SJSA1 (cell line): ENCODE data around the gene INTS2. TPM values are rescaled to one million over a fixed set of nuclear protein-coding genes. Genes with fewer than 3 reads are reported as not detected.
"Not testable (repeated sequence)": the region's sequence is repeated elsewhere in the genome, so short reads cannot be mapped to it uniquely, and the experiment has no call there.

Experiments used
- DNase-seq, 2 experiments: peaks; one replicate each; pipeline ENCODE4 v3.0.0-alpha.2; 2015 to 2020; ENCODE audit warnings: low spot score in 2 of 2, low read depth in 1 of 2
- H3K27ac ChIP-seq: fragments of 250-450 bp; sonication (Bioruptor Pico); 2 replicates; pipeline ENCODE4 v1.5.1; 2020; ENCODE audit warnings: mild to moderate bottlenecking, moderate library complexity
- H3K27me3 ChIP-seq: fragments of 250-450 bp; sonication (Bioruptor Pico); replicated peaks from 2 replicates; pipeline ENCODE4 v1.5.1; 2020; ENCODE audit warnings: mild to moderate bottlenecking, moderate library complexity
- H3K36me3 ChIP-seq: fragments of 250-450 bp; sonication (Bioruptor Pico); 2 replicates; pipeline ENCODE4 v1.5.1; 2020; ENCODE audit warnings: mild to moderate bottlenecking
- H3K4me1 ChIP-seq: fragments of 250-450 bp; sonication (Bioruptor Pico); replicated peaks from 2 replicates; pipeline ENCODE4 v1.6.1; 2021; ENCODE audit warnings: mild to moderate bottlenecking
- H3K4me3 ChIP-seq: fragments of 250-450 bp; sonication (Bioruptor Pico); 2 replicates; pipeline ENCODE4 v1.5.1; 2020; ENCODE audit warnings: mild to moderate bottlenecking
- H3K9me3 ChIP-seq: fragments of 250-450 bp; sonication (Bioruptor Pico); replicated peaks from 2 replicates; pipeline ENCODE4 v1.5.1; 2020; ENCODE audit warnings: mild to moderate bottlenecking
- total RNA-seq: library from RNA; depleted of rRNA; stranded (reverse); fragments of >200 nt; shearing (Covaris generic); gene quantifications from 2 replicates; pipeline ENCODE4 v1.2.3, GENCODE V29; 2014

The INTS2 gene
- total RNA-seq, 1 experiment from 2014 or later = 22.3 TPM

- peaks cover 18% of the 10 kb centered on the region for H3K36me3 ChIP-seq
Measured at GRCh38 chr17:61928101-61928436, 287 bp upstream of the INTS2 start.

GRCh38 chr17:61926826-61927207 lies 965 bp downstream of the INTS2 start:
- Histone ChIP-seq H3K36me3 (peaks cover 24% of the 10 kb centered on the region), H3K4me3 (peak overlapping the region; percentile 63), H3K9me3 (no peaks in the 10 kb centered on the region), H3K4me1 (peaks cover 13% of the 10 kb centered on the region), H3K27me3 (no peaks in the 10 kb centered on the region; the same call in 1 of the 2 replicates), H3K27ac (peak overlapping the region; percentile 54)
- DNase-seq = no peak

More at GRCh38 chr17:61928101-61928436, 287 bp upstream of the INTS2 start:
- DNase-seq = no peak
- H3K4me1 ChIP-seq = peaks cover 13% of the 10 kb centered on the region
- H3K9me3 ChIP-seq = no peaks in the 10 kb centered on the region
- no peaks in the 10 kb centered on the region; the same call in 1 of the 2 replicates for H3K27me3 ChIP-seq
- peak overlapping the region; percentile 63 for H3K4me3 ChIP-seq
- H3K27ac ChIP-seq = no peak overlapping the region

GRCh38 chr17:61915162-61915561 lies 12.6 kb downstream of the INTS2 start:
- not testable (repeated sequence) for H3K9me3 ChIP-seq, H3K4me3 ChIP-seq, DNase-seq, H3K4me1 ChIP-seq, H3K27ac ChIP-seq, H3K27me3 ChIP-seq
- H3K36me3 ChIP-seq = peaks cover 53% of the 10 kb centered on the region

GRCh38 chr17:61908292-61909037 lies 19.3 kb downstream of the INTS2 start:
- Histone ChIP-seq H3K4me1 (no peaks in the 10 kb centered on the region), H3K36me3 (peaks cover 64% of the 10 kb centered on the region), H3K4me3 (no peak overlapping the region), H3K9me3 (no peaks in the 10 kb centered on the region), H3K27me3 (no peaks in the 10 kb centered on the region), H3K27ac (no peak overlapping the region)
- no peak for DNase-seq

- Histone ChIP-seq H3K4me3 (no peak overlapping the region), H3K36me3 (peaks cover 67% of the 10 kb centered on the region), H3K27ac (no peak overlapping the region), H3K27me3 (no peaks in the 10 kb centered on the region), H3K9me3 (no peaks in the 10 kb centered on the region), H3K4me1 (no peaks in the 10 kb centered on the region)
- no peak for DNase-seq
Measured at GRCh38 chr17:61907361-61907760, 20.4 kb downstream of the INTS2 start.

- H3K36me3 ChIP-seq = peaks cover 60% of the 10 kb centered on the region
- no peak for DNase-seq
- no peaks in the 10 kb centered on the region for H3K27me3 ChIP-seq
- no peak overlapping the region for H3K4me3 ChIP-seq
- H3K4me1 ChIP-seq = no peaks in the 10 kb centered on the region
- no peaks in the 10 kb centered on the region for H3K9me3 ChIP-seq
- H3K27ac ChIP-seq = no peak overlapping the region
Measured at GRCh38 chr17:61904094-61904710, 23.6 kb downstream of the INTS2 start.

- Histone ChIP-seq H3K9me3 (no peaks in the 10 kb centered on the region), H3K4me1 (no peaks in the 10 kb centered on the region), H3K27me3 (no peaks in the 10 kb centered on the region), H3K27ac (no peak overlapping the region), H3K4me3 (no peak overlapping the region), H3K36me3 (peaks cover 59% of the 10 kb centered on the region)
- no peak for DNase-seq
Measured at GRCh38 chr17:61903251-61903650, 24.5 kb downstream of the INTS2 start.

GRCh38 chr17:61897548-61898180 lies 30.1 kb downstream of the INTS2 start:
- DNase-seq = no peak
- Histone ChIP-seq H3K36me3 (peaks cover 45% of the 10 kb centered on the region), H3K9me3 (no peaks in the 10 kb centered on the region), H3K27me3 (no peaks in the 10 kb centered on the region), H3K4me1 (no peaks in the 10 kb centered on the region), H3K4me3 (no peak overlapping the region), H3K27ac (no peak overlapping the region)

GRCh38 chr17:61895391-61895790 lies 32.4 kb downstream of the INTS2 start:
- no peak for DNase-seq
- H3K27ac ChIP-seq = no peak overlapping the region
- H3K27me3 ChIP-seq = no peaks in the 10 kb centered on the region
- H3K4me3 ChIP-seq = no peak overlapping the region
- H3K9me3 ChIP-seq = no peaks in the 10 kb centered on the region
- H3K4me1 ChIP-seq = no peaks in the 10 kb centered on the region
- H3K36me3 ChIP-seq = peaks cover 39% of the 10 kb centered on the region

- not testable (repeated sequence) for H3K27ac ChIP-seq, H3K9me3 ChIP-seq, DNase-seq, H3K27me3 ChIP-seq, H3K4me3 ChIP-seq, H3K4me1 ChIP-seq
- H3K36me3 ChIP-seq = peaks cover 41% of the 10 kb centered on the region
Measured at GRCh38 chr17:61894310-61894709, 33.5 kb downstream of the INTS2 start.

GRCh38 chr17:61887733-61888132 lies 40.0 kb downstream of the INTS2 start:
- not testable (repeated sequence) for H3K27ac ChIP-seq, H3K27me3 ChIP-seq, H3K4me3 ChIP-seq, H3K4me1 ChIP-seq, H3K9me3 ChIP-seq, DNase-seq
- H3K36me3 ChIP-seq = peaks cover 44% of the 10 kb centered on the region

GRCh38 chr17:61885865-61886264 lies 41.9 kb downstream of the INTS2 start:
- H3K9me3 ChIP-seq, H3K4me3 ChIP-seq, H3K4me1 ChIP-seq, H3K27ac ChIP-seq, H3K27me3 ChIP-seq: not testable (repeated sequence)
- H3K36me3 ChIP-seq = peaks cover 41% of the 10 kb centered on the region
- peak in 1 of 2 experiments; percentile 30 for DNase-seq

- Histone ChIP-seq H3K27ac (no peak overlapping the region), H3K9me3 (no peaks in the 10 kb centered on the region), H3K36me3 (peaks cover 40% of the 10 kb centered on the region), H3K4me1 (no peaks in the 10 kb centered on the region), H3K27me3 (no peaks in the 10 kb centered on the region), H3K4me3 (no peak overlapping the region)
- DNase-seq = no peak
Measured at GRCh38 chr17:61884864-61885263, 42.9 kb downstream of the INTS2 start.

GRCh38 chr17:61880589-61881102 lies 47.1 kb downstream of the INTS2 start:
- H3K36me3 ChIP-seq = peaks cover 43% of the 10 kb centered on the region
- no peaks in the 10 kb centered on the region for H3K4me1 ChIP-seq
- no peaks in the 10 kb centered on the region for H3K9me3 ChIP-seq
- no peak overlapping the region for H3K4me3 ChIP-seq
- H3K27ac ChIP-seq = no peak overlapping the region
- no peaks in the 10 kb centered on the region for H3K27me3 ChIP-seq
- DNase-seq = no peak
